K562 (cell line): ENCODE measurements around the gene DDX46. TPM values are rescaled to one million over a fixed set of nuclear protein-coding genes. Genes with fewer than 3 reads are reported as not detected.

Source experiments
- ATAC-seq: fragments of 200-7000 bp; cut with Tn5 transposase; 3 replicates; pipeline ENCODE4 v1.9.1; 2020; ENCODE audit warnings: moderate library complexity
- BruUV-seq: library from RNA; stranded (reverse); fragments of 400-500 nt; replicated peaks from 2 replicates; lab custom pipeline; 2021; lab: Mats Ljungman, UMichigan
- CTCF ChIA-PET: fragments of 300-600 bp; formaldehyde crosslinking; extraction: SDS; loops from one replicate; lab custom pipeline; 2021; ENCODE audit warnings: low intra/inter-chr PET ratio; lab: Yijun Ruan, JAX
- POLR2A ChIA-PET: fragments of 300-600, 350-650 bp; sonication (Branson Sonifier 250); formaldehyde crosslinking; extraction: SDS; loops from one replicate; lab custom pipeline; 2021; ENCODE audit warnings: antibody characterized with exemption, inconsistent platforms; lab: Yijun Ruan, JAX
- DNase-seq, 4 experiments: peaks; one replicate each; pipeline versions ENCODE4 v3.0.0 to v3.0.0-alpha.2; 2011 to 2018; ENCODE audit warnings: low spot score in 3 of 4, mixed read lengths in 3 of 4; ENCODE audit errors: extremely low read depth in 1 of 4
- FAIRE-seq: peaks from 2 replicates; lab custom pipeline; 2011; peaks lifted over from hg19 to GRCh38; lab: Jason Lieb, UNC
- H2AFZ ChIP-seq: 2 replicates; pipeline ENCODE4 v1.6.0; 2011; ENCODE audit warnings: low read depth, low read length, control low read depth, inconsistent platforms
- H3K27ac ChIP-seq: fragments of 200-600 bp; 3 replicates; pipeline ENCODE4 v1.8.0; 2011; ENCODE audit warnings: low read depth, mild to moderate bottlenecking, control low read depth, inconsistent platforms, low read length, moderate library complexity, mixed read lengths; ENCODE audit errors: extremely low read depth
- H3K27me3 ChIP-seq, 2 experiments: fragments of 300-600 bp in 1 of 2; 2 replicates in 1 of 2; 3 replicates in 1 of 2; pipeline versions ENCODE4 v1.6.0 to v1.8.0; 2011; ENCODE audit warnings: inconsistent platforms in 2 of 2, low read length in 2 of 2, mild to moderate bottlenecking in 1 of 2, mixed read lengths in 1 of 2, moderate library complexity in 1 of 2; ENCODE audit not compliant: control insufficient read depth in 2 of 2, insufficient read depth in 2 of 2
- H3K36me3 ChIP-seq: fragments of 300-600 bp; 3 replicates; pipeline ENCODE4 v1.8.0; 2011; ENCODE audit warnings: mild to moderate bottlenecking, low read length, inconsistent platforms; ENCODE audit not compliant: control insufficient read depth, insufficient read depth
- H3K4me1 ChIP-seq, 2 experiments: fragments of 200-600 bp in 1 of 2; replicated peaks in 1 of 2; 2 replicates in 1 of 2; 3 replicates in 1 of 2; pipeline versions ENCODE4 v1.5.1 to v1.8.0; 2011; ENCODE audit warnings: inconsistent platforms in 2 of 2, low read length in 2 of 2, mild to moderate bottlenecking in 1 of 2, mixed read lengths in 1 of 2, moderate library complexity in 1 of 2; ENCODE audit not compliant: control insufficient read depth in 2 of 2, insufficient read depth in 2 of 2
- H3K4me2 ChIP-seq: 2 replicates; pipeline ENCODE4 v1.6.1; 2011; ENCODE audit warnings: low read length, control low read depth, inconsistent platforms, mixed read lengths; ENCODE audit not compliant: insufficient read depth
- H3K4me3 ChIP-seq: fragments of 200-600 bp; sonication (generic), shearing (Covaris generic); 2 replicates; pipeline ENCODE4 v1.5.1; 2016; ENCODE audit warnings: control low read depth, inconsistent platforms
- H3K79me2 ChIP-seq: fragments of 200-600 bp; 3 replicates; pipeline ENCODE4 v1.8.0; 2011; ENCODE audit warnings: low read length, inconsistent platforms; ENCODE audit not compliant: control insufficient read depth, insufficient read depth
- H3K9ac ChIP-seq, 2 experiments: 2 replicates each; pipeline versions ENCODE4 v1.6.0 to v1.6.1; 2011; ENCODE audit warnings: low read depth in 2 of 2, low read length in 2 of 2, control low read depth in 1 of 2, inconsistent platforms in 1 of 2, mild to moderate bottlenecking in 1 of 2, mixed read lengths in 1 of 2; ENCODE audit not compliant: insufficient read depth in 1 of 2
- H3K9me1 ChIP-seq: one replicate; pipeline ENCODE4 v1.6.0; 2011; ENCODE audit warnings: inconsistent platforms, mild to moderate bottlenecking, low read length, moderate library complexity; ENCODE audit not compliant: control insufficient read depth, insufficient read depth
- H3K9me3 ChIP-seq: replicated peaks from 2 replicates; pipeline ENCODE4 v1.5.1; 2011; ENCODE audit warnings: low read depth, low read length, inconsistent platforms; ENCODE audit not compliant: control insufficient read depth, insufficient read depth
- H4K20me1 ChIP-seq: replicated peaks from 2 replicates; pipeline ENCODE4 v1.6.1; 2011; ENCODE audit warnings: low read length, inconsistent platforms, mixed read lengths; ENCODE audit not compliant: control insufficient read depth, insufficient read depth
- BRD4 ChIP-seq: fragments of 200-600 bp; sonication (generic); IDR thresholded peaks from 2 replicates; pipeline ENCODE4 v1.6.1; 2017; ENCODE audit warnings: inconsistent platforms
- CHD4 ChIP-seq: fragments of 200-600 bp; sonication (generic); IDR thresholded peaks from 3 replicates; pipeline ENCODE4 v1.6.1; 2012; ENCODE audit warnings: low read depth, mild to moderate bottlenecking, mixed read lengths, low read length, inconsistent platforms; ENCODE audit not compliant: insufficient read depth, insufficient replicate concordance, poor library complexity, severe bottlenecking
- CXXC5 ChIP-seq: fragments of 250-450 bp; sonication (Bioruptor Pico); IDR thresholded peaks from 2 replicates; pipeline ENCODE4 v1.8.0; 2022; ENCODE audit warnings: inconsistent platforms, mild to moderate bottlenecking, moderate library complexity
- JUN ChIP-seq, 2 experiments: sonication (generic) in 1 of 2; formaldehyde crosslinking in 1 of 2; IDR thresholded peaks; 2 replicates each; pipeline versions ENCODE4 v1.6.1 to v1.8.0; 2012 to 2022; ENCODE audit warnings: borderline replicate concordance in 2 of 2, mild to moderate bottlenecking in 2 of 2, improper control_type of control experiment in 1 of 2, low read depth in 1 of 2, low read length in 1 of 2, missing genetic modification reagents in 1 of 2
- MBD1 ChIP-seq: fragments of 250-450 bp; sonication (Bioruptor Pico); IDR thresholded peaks from 2 replicates; pipeline ENCODE4 v1.8.0; 2022; ENCODE audit warnings: inconsistent platforms
- MED1 ChIP-seq: sonication (generic); formaldehyde crosslinking; IDR thresholded peaks from 2 replicates; pipeline ENCODE4 v1.8.1; 2023; ENCODE audit warnings: missing genetic modification reagents, borderline replicate concordance
- PCBP2 ChIP-seq: fragments of 200-400 bp; formaldehyde crosslinking; IDR thresholded peaks from 2 replicates; pipeline ENCODE4 v1.6.1; 2018; ENCODE audit warnings: low read length, low read depth, mild to moderate bottlenecking, moderate library complexity; ENCODE audit not compliant: poor library complexity, severe bottlenecking
- RFX5 ChIP-seq: IDR thresholded peaks from 2 replicates; pipeline ENCODE4 v1.6.1; 2011; ENCODE audit warnings: low read depth, mild to moderate bottlenecking, improper control_type of control experiment, low read length
- THRAP3 ChIP-seq: fragments of 450-650 bp; IDR thresholded peaks from 2 replicates; pipeline ENCODE4 v1.6.1; 2016; ENCODE audit warnings: mild to moderate bottlenecking, inconsistent platforms, borderline replicate concordance
- ZNF12 ChIP-seq: sonication (generic); formaldehyde crosslinking; IDR thresholded peaks from 2 replicates; pipeline ENCODE4 v1.4.0; 2020; ENCODE audit warnings: mild to moderate bottlenecking, missing genetic modification reagents
- ZNF121 ChIP-seq: sonication (generic); formaldehyde crosslinking; conservative IDR thresholded peaks from 2 replicates; pipeline ENCODE4 v1.8.0; 2022; ENCODE audit warnings: missing genetic modification reagents
- WGBS: fragments of 100-300 bp; shearing (Covaris generic); methylation state at CpG from one replicate; pipeline ENCODE4 v1.1.6; 2016; ENCODE audit warnings: low coverage, mixed read lengths; ENCODE audit not compliant: insufficient coverage; ENCODE audit errors: missing lambda C conversion rate; 5-methylcytosine and 5-hydroxymethylcytosine counted together
- in situ Hi-C: fragments of 300-500 bp; cut with MboI; formaldehyde crosslinking; loops from 4 replicates; pipeline ENCODE4 v1.15.0; 2018; ENCODE audit warnings: inconsistent platforms, mixed read lengths
- intact Hi-C: fragments of 100-400 bp; cut with micrococcal nuclease; formaldehyde crosslinking; loops from 2 replicates; pipeline ENCODE4 v1.14.2; 2022
- polyA plus RNA-seq, 8 experiments: library from polyadenylated mRNA; depleted of rRNA in 4 of 8; stranded (reverse) in 5 of 8; unstranded in 3 of 8; fragments of >200 nt; fragmentation: Nextera tagmentation in 2 of 8; fragmentation: Illumina TruSeq in 1 of 8; extraction: Ambion mirVana in 2 of 8; extraction: Trizol in 1 of 8; gene quantifications; 2 replicates each; pipeline versions ENCODE4 v1.2.1 to v1.2.3, GENCODE V29; 2011 to 2014; ENCODE audit warnings: inconsistent platforms in 1 of 8, missing spikeins in 1 of 8
- total RNA-seq, 7 experiments: library from RNA; depleted of rRNA in 6 of 7; stranded (reverse); fragments of >200 nt in 6 of 7; fragmentation: Illumina TruSeq in 2 of 7; extraction: Trizol in 2 of 7; gene quantifications; 2 replicates each; pipeline versions ENCODE4 v1.2.1 to v1.2.3, GENCODE V29; 2011 to 2021; ENCODE audit warnings: low replicate concordance in 1 of 7
- TF ChIP-seq, protein P1 (sequence below): fragments of 450-650 bp; formaldehyde crosslinking; IDR thresholded peaks from 2 replicates; pipeline ENCODE4 v1.4.0; 2022; ENCODE audit warnings: missing genetic modification characterization

Gene DDX46
- total and polyA plus RNA-seq, 9 of the 15 experiments (the other 6 are each of a cell fraction or from before 2014, with no cell fraction given) = 26.2 to 99.0 (median 76.4) TPM

DNA sequence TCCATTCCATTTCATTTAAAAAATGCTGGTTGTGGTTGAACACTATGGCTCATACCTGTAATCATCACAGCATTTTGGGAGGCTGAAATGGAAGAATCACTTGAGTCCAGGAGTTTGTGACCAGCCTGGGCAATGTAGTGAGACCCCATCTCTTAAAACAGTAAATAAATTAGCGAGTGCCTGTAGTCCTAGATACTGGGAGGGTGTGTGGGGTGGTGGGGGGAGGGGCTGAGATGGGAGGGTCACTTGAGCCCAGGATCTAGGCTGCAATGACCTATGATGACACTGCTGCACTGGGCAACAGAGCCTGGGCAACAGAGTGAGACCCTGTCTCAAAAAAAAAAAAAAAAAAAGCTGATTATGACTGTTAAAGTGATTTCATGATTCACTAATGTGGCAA lies 29.1 kb downstream of the DDX46 start:
- Histone ChIP-seq H3K9me1 (no peaks in the 10 kb centered on the region), H3K9me3 (no peaks in the 10 kb centered on the region), H3K4me2 (no peak overlapping the region), H3K9ac (no peak overlapping the region), H2AFZ (no peak overlapping the region), H3K79me2 (no peaks in the 10 kb centered on the region), H3K27me3 (no peaks in the 10 kb centered on the region), H3K36me3 (peaks cover 93% of the 10 kb centered on the region; the same call in 2 of the 3 replicates), H3K4me1 (no peaks in the 10 kb centered on the region), H4K20me1 (no peaks in the 10 kb centered on the region), H3K27ac (no peak overlapping the region), H3K4me3 (no peak overlapping the region)
- no peak for TF ChIP-seq THRAP3
- no peak for TF ChIP-seq CXXC5 (CRISPR knock-in tag)
- TF ChIP-seq ZNF12 (CRISPR knock-in tag) = no peak
- TF ChIP-seq BRD4 = no peak
- TF ChIP-seq RFX5 = no peak
- TF ChIP-seq ZNF121 (CRISPR knock-in tag) = peak; percentile 55
- FAIRE-seq (no peak), DNase-seq (no peak), ATAC-seq (no peak)
- POLR2A ChIA-PET = interaction anchor here (1.6 kb wide), 1 partner anchor 29 kb away, joined by 4 read pairs; the partner anchor contains the start of gene DDX46
- BruUV-seq = no TSS peak
- intact Hi-C loops = no loop called here
- CTCF ChIA-PET = no interaction called here
- 75% methylated on average over 1 of the region's 1 CpG for WGBS
- in situ Hi-C loops = no loop called here

DNA sequence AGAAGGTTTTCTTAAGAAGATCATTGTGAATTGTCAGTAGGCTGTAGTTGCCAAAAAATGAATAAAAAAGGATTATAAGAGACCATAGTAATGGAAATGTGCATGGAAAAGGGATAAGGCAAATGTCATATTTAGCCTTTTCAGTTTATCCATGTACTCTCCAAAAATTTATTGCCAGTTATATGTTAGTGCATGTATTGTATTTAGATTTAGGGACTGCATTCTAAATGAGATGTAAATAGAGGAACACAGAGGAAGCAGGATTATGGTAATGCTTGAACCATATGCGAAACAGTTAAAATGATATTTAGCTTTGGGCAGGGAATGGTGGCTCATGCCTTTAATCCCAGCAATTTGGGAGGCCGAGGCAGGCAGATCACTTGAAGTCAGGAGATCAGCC lies 33.0 kb downstream of the DDX46 start:
- no TSS peak for BruUV-seq
- intact Hi-C loops = no loop called here
- H3K4me1 ChIP-seq = no peaks in the 10 kb centered on the region
- H3K9me1 ChIP-seq = no peaks in the 10 kb centered on the region
- no peak overlapping the region for H2AFZ ChIP-seq
- peaks cover 99% of the 10 kb centered on the region for H3K36me3 ChIP-seq
- no peak overlapping the region for H3K27ac ChIP-seq
- no peak overlapping the region for H3K4me2 ChIP-seq
- DNase-seq (no peak), ATAC-seq (no peak), FAIRE-seq (no peak)
- no peaks in the 10 kb centered on the region for H3K27me3 ChIP-seq
- no peak overlapping the region for H3K4me3 ChIP-seq
- in situ Hi-C loops = no loop called here
- H4K20me1 ChIP-seq = no peaks in the 10 kb centered on the region
- POLR2A ChIA-PET = interaction anchor here (0.7 kb wide), 1 partner anchor 13 kb away, joined by 3 read pairs; no protein-coding TSS in a partner anchor
- H3K79me2 ChIP-seq = no peaks in the 10 kb centered on the region
- 97% methylated on average over 2 of the region's 2 CpGs for WGBS
- no peaks in the 10 kb centered on the region for H3K9me3 ChIP-seq
- CTCF ChIA-PET = no interaction called here
- no peak overlapping the region for H3K9ac ChIP-seq
- TF ChIP-seq MED1 (no peak), BRD4 (no peak), PCBP2 (no peak), MBD1 (CRISPR knock-in tag) (no peak), JUN (IDR thresholded peaks at IDR 0.05; ENCODE audit: borderline replicate concordance, low read depth, low read length) (no peak), JUN (CRISPR knock-in tag; IDR thresholded peaks at IDR 0.05; ENCODE audit: borderline replicate concordance) (no peak), CHD4 (no peak)
- TF ChIP-seq, protein P1, sequence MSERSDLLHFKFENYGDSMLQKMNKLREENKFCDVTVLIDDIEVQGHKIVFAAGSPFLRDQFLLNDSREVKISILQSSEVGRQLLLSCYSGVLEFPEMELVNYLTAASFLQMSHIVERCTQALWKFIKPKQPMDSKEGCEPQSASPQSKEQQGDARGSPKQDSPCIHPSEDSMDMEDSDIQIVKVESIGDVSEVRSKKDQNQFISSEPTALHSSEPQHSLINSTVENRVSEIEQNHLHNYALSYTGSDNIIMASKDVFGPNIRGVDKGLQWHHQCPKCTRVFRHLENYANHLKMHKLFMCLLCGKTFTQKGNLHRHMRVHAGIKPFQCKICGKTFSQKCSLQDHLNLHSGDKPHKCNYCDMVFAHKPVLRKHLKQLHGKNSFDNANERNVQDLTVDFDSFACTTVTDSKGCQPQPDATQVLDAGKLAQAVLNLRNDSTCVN = no peak
